GM12878 (cell line): ENCODE measurements around the gene RCE1. TPM values are rescaled to one million over a fixed set of nuclear protein-coding genes. Genes with fewer than 3 reads are reported as not detected.

Experiments used
- ATAC-seq: fragments of 200-7000 bp; cut with Tn5 transposase; 3 replicates; pipeline ENCODE4 v1.9.1; 2020; ENCODE audit warnings: mild to moderate bottlenecking, moderate library complexity
- BruUV-seq: library from RNA; stranded (reverse); fragments of 400-500 nt; replicated peaks from 2 replicates; lab custom pipeline; 2021; lab: Mats Ljungman, UMichigan
- CTCF ChIA-PET: fragments of 300-600 bp; sonication (Branson Sonifier 250); formaldehyde crosslinking; extraction: SDS; loops from one replicate; lab custom pipeline; 2021; ENCODE audit warnings: inconsistent platforms; lab: Yijun Ruan, JAX
- POLR2A ChIA-PET: fragments of 350-600 bp; formaldehyde crosslinking; extraction: SDS; loops from one replicate; lab custom pipeline; 2021; ENCODE audit warnings: inconsistent platforms; lab: Charles Lee
- RAD21 ChIA-PET: fragments of 300-600 bp; sonication (Branson Sonifier 250); formaldehyde crosslinking; loops from one replicate; lab custom pipeline; 2023; ENCODE audit warnings: antibody characterized with exemption; ENCODE audit not compliant: unreplicated experiment; lab: Charles Lee
- SMC1A ChIA-PET: fragments of 300-600 bp; sonication (Branson Sonifier 250); formaldehyde crosslinking; loops from one replicate; lab custom pipeline; 2023; ENCODE audit not compliant: unreplicated experiment, uncharacterized antibody; lab: Charles Lee
- DNase-seq: peaks from one replicate; pipeline ENCODE4 v3.0.0-alpha.2; 2011; ENCODE audit warnings: low read depth, low spot score
- FAIRE-seq: peaks from 3 replicates; lab custom pipeline; 2011; peaks lifted over from hg19 to GRCh38; lab: Jason Lieb, UNC
- H2AFZ ChIP-seq: 2 replicates; pipeline ENCODE4 v1.6.0; 2011; ENCODE audit warnings: low read depth, low read length, control low read depth; ENCODE audit not compliant: control insufficient read depth
- H3K27ac ChIP-seq: 2 replicates; pipeline ENCODE4 v1.5.1; 2011; ENCODE audit warnings: control low read depth; ENCODE audit not compliant: control insufficient read depth, insufficient read depth
- H3K27me3 ChIP-seq, 2 experiments: replicated peaks in 1 of 2; 2 replicates each; pipeline versions ENCODE4 v1.6.0 to v1.6.1; 2011; ENCODE audit warnings: low read length in 1 of 2; ENCODE audit not compliant: control insufficient read depth in 2 of 2, insufficient read depth in 2 of 2
- H3K36me3 ChIP-seq, 2 experiments: 2 replicates each; pipeline ENCODE4 v1.5.1; 2011; ENCODE audit warnings: low read length in 1 of 2; ENCODE audit not compliant: control insufficient read depth in 2 of 2, insufficient read depth in 2 of 2
- H3K4me1 ChIP-seq: 2 replicates; pipeline ENCODE4 v1.6.1; 2011; ENCODE audit warnings: mild to moderate bottlenecking, low read length, moderate library complexity, mixed read lengths; ENCODE audit not compliant: control insufficient read depth, insufficient read depth
- H3K4me2 ChIP-seq: 2 replicates; pipeline ENCODE4 v1.6.0; 2011; ENCODE audit warnings: control low read depth; ENCODE audit not compliant: control insufficient read depth, insufficient read depth
- H3K4me3 ChIP-seq: fragments of 200-600 bp; sonication (generic); 2 replicates; pipeline ENCODE4 v1.5.1; 2016
- H3K79me2 ChIP-seq: 2 replicates; pipeline ENCODE4 v1.6.0; 2011; ENCODE audit warnings: low read length; ENCODE audit not compliant: control insufficient read depth, insufficient read depth
- H3K9ac ChIP-seq: 2 replicates; pipeline ENCODE4 v1.8.0; 2011; ENCODE audit warnings: low read length, control low read depth, mixed read lengths; ENCODE audit not compliant: control insufficient read depth, insufficient read depth
- H3K9me3 ChIP-seq: replicated peaks from 3 replicates; pipeline ENCODE4 v1.5.1; 2011; ENCODE audit warnings: mild to moderate bottlenecking, low read length; ENCODE audit not compliant: control insufficient read depth, insufficient read depth
- H4K20me1 ChIP-seq: 2 replicates; pipeline ENCODE4 v1.6.0; 2011; ENCODE audit not compliant: control insufficient read depth, insufficient read depth
- EP300 ChIP-seq, 2 experiments: fragments of 150-350 bp in 1 of 2; IDR thresholded peaks; 2 replicates each; pipeline ENCODE4 v1.6.1; 2011 to 2012; ENCODE audit warnings: low read depth in 2 of 2, low read length in 2 of 2, borderline replicate concordance in 1 of 2, improper control_type of control experiment in 1 of 2, inconsistent platforms in 1 of 2; ENCODE audit not compliant: control insufficient read depth in 1 of 2
- WGBS: methylation state at CpG from one replicate; pipeline ENCODE4 v1.1.6; 2016; ENCODE audit warnings: low lambda C conversion rate; ENCODE audit not compliant: insufficient replicate concordance, insufficient coverage; ENCODE audit errors: missing lambda C conversion rate; 5-methylcytosine and 5-hydroxymethylcytosine counted together
- in situ Hi-C: fragments of 300-500 bp; cut with MboI; formaldehyde crosslinking; loops from 9 replicates; pipeline ENCODE4 v1.14.3; 2018; ENCODE audit warnings: mixed read lengths
- intact Hi-C: fragments of 100-400 bp; cut with micrococcal nuclease; formaldehyde crosslinking; loops from one replicate; pipeline ENCODE4 v1.14.2; 2022; ENCODE audit not compliant: unreplicated experiment
- polyA plus RNA-seq, 11 experiments: library from polyadenylated mRNA; depleted of rRNA in 4 of 11; unstranded in 6 of 11; stranded (reverse) in 5 of 11; fragments of >200 nt; fragmentation: Nextera tagmentation in 4 of 11; fragmentation: Illumina TruSeq in 1 of 11; extraction: Ambion mirVana in 4 of 11; extraction: Trizol in 1 of 11; gene quantifications; 1 replicate in 1 of 11; 2 replicates in 10 of 11; pipeline versions ENCODE4 v1.2.1 to v1.2.3, GENCODE V29; 2011 to 2016; ENCODE audit warnings: inconsistent platforms in 2 of 11, missing spikeins in 2 of 11, low read depth in 1 of 11
- total RNA-seq, 4 experiments: library from RNA; depleted of rRNA in 3 of 4; stranded (reverse); fragments of >200 nt in 3 of 4; fragmentation: Illumina TruSeq in 1 of 4; extraction: Trizol in 1 of 4; gene quantifications; 2 replicates each; pipeline versions ENCODE4 v1.2.1 to v1.2.3, GENCODE V29; 2013 to 2021
- TF ChIP-seq, protein P1 (sequence below), 3 experiments: IDR thresholded peaks in 2 of 3; conservative IDR thresholded peaks in 1 of 3; 2 replicates each; pipeline ENCODE4 v1.5.1; 2011; ENCODE audit warnings: low read depth in 3 of 3, low read length in 3 of 3, mild to moderate bottlenecking in 3 of 3, control low read depth in 2 of 3, moderate library complexity in 2 of 3, inconsistent platforms in 1 of 3, mixed read lengths in 1 of 3; ENCODE audit not compliant: control insufficient read depth in 2 of 3, insufficient read depth in 1 of 3; ENCODE audit errors: extremely low read depth in 1 of 3

The RCE1 gene
- total and polyA plus RNA-seq, 10 of the 15 experiments (the other 5 are each of a cell fraction or from before 2014, with no cell fraction given) = 0.79 to 32.9 (median 16.4) TPM

DNA sequence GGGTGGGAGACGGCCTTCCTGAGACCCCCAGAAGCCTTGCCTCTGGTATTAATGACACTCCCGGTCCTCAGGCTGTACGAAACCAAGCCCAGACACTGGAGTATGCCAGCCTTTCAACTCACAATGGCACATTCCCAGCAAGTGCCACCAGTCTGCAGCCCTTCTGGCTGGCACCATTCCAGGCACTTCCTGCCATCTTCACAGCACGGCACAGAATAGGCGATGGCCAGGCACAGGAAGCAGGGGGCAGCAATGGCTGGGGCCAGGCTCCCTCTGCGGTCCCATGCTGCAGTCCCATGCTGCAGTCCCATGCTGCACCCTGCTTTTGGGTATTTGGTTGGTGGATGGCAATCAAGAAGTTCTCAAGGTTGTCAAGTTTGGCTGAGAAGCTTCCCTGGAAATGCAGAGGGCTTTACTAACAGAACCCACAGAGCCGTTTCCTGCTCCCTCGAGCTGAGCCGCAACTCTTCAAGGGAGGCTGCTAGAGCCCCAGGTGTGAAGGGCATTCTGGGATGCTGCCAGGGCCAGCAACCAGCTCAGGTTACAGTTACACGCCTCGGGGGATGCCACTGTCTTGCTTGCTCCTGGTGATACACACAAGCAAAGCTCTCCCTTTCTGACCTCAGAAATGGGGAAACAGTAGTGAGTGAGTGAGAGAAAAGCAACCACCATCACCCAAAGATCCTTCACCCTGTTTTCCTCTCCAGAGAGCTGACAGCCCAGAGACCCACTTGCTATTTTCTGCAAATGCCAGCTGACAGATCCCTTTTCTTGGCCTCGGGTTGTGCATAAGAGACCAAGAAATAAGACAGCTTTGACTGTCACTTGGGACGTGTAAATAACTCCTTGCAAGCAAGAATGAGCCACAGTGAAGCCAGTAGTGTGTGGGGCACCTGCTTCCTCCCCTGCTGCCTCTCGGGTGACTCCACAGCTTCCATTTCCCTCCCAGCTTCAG, 37.5 kb downstream of the RCE1 start:
- POLR2A ChIA-PET = no interaction called here
- RAD21 ChIA-PET = interaction anchor here (0.5 to 2.2 kb wide), 5 partner anchors 47 to 204 kb away, joined by 3 to 6 read pairs (median 3); partner anchors contain the start of gene RBM4B
- no peaks in the 10 kb centered on the region for H4K20me1 ChIP-seq
- no peaks in the 10 kb centered on the region for H3K9me3 ChIP-seq
- H2AFZ ChIP-seq = no peak overlapping the region
- peaks cover 0 to 1% of the 10 kb centered on the region in 2 experiments; a peak in 2 of 4 replicates for H3K27me3 ChIP-seq
- peaks cover 3% of the 10 kb centered on the region; the same call in 1 of the 2 replicates for H3K4me1 ChIP-seq
- no peak for TF ChIP-seq EP300 (IDR thresholded peaks at IDR 0.05; ENCODE audit: borderline replicate concordance in 1 of 2, control insufficient read depth in 1 of 2, low read depth in 2 of 2, low read length in 2 of 2)
- TF ChIP-seq, protein P1, sequence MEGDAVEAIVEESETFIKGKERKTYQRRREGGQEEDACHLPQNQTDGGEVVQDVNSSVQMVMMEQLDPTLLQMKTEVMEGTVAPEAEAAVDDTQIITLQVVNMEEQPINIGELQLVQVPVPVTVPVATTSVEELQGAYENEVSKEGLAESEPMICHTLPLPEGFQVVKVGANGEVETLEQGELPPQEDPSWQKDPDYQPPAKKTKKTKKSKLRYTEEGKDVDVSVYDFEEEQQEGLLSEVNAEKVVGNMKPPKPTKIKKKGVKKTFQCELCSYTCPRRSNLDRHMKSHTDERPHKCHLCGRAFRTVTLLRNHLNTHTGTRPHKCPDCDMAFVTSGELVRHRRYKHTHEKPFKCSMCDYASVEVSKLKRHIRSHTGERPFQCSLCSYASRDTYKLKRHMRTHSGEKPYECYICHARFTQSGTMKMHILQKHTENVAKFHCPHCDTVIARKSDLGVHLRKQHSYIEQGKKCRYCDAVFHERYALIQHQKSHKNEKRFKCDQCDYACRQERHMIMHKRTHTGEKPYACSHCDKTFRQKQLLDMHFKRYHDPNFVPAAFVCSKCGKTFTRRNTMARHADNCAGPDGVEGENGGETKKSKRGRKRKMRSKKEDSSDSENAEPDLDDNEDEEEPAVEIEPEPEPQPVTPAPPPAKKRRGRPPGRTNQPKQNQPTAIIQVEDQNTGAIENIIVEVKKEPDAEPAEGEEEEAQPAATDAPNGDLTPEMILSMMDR (IDR thresholded peaks at IDR 0.05 in 2 of 3, conservative IDR thresholded peaks at IDR 0.05 in 1 of 3; ENCODE audit: control insufficient read depth in 2 of 3, extremely low read depth in 1 of 3, insufficient read depth in 1 of 3, low read depth in 3 of 3, low read length in 3 of 3) = 0 out of 6 replicates have a peak, but pooled peaks of 1 of the 3 experiments have one; percentile 1
- no peaks in the 10 kb centered on the region for H3K36me3 ChIP-seq
- H3K4me2 ChIP-seq = no peak overlapping the region
- no peak overlapping the region for H3K4me3 ChIP-seq
- CTCF ChIA-PET = interaction anchor here (1.2 to 1.5 kb wide), 2 partner anchors 47 to 303 kb away, joined by 3 to 10 read pairs; no protein-coding TSS in a partner anchor
- intact Hi-C loops (no loop called here), in situ Hi-C loops (loop anchor here (5.0 kb wide), 1 partner anchor 188 kb away; no protein-coding TSS in a partner anchor)
- no peaks in the 10 kb centered on the region for H3K79me2 ChIP-seq
- BruUV-seq = no TSS peak
- ATAC-seq = no peak
- H3K9ac ChIP-seq = no peak overlapping the region
- 22% methylated on average over 14 of the region's 14 CpGs for WGBS
- SMC1A ChIA-PET = interaction anchor here (1.0 to 1.1 kb wide), 2 partner anchors 25 to 38 kb away, joined by 3 to 4 read pairs; no protein-coding TSS in a partner anchor
- peak; percentile 47 for FAIRE-seq
- DNase-seq = no peak
- H3K27ac ChIP-seq = no peak overlapping the region
